ENCODE measurements around the gene PDZD2.

The PDZD2 gene

DNA sequence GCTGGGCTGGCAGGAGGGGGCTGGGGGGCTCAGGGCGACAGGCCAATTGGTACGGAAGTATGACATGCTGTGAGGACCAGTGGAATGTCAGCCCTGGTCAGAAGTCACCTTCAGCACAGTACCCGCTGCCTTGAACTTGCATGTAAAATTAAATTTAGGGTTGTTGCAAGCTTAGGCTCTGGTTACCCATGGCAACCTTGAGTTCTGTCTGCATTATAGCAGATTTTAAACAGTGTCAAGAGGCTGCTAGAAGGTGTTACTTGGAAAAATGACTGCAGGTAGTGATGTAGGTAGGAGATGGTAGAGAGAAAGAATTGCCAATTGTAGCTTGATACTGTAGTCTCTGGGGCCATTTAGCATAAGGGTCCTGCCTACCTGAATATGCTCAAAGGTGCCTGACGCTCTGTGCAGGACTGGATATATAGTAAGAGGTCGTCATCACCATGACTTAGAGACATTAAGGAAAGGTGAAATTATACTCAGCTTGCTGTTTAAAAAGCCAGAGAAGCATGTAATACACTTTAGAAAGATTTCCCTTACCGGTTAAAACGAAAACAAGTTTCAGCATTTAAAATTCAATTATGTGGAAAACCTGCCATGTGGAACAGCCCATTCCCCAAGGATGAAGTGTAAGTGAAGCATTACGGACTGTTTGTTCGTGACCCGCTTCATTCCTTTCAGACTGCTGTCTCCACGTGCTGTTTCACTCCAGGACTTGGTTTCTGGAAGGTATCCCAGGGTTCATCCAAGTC lies 169.0 kb downstream of the PDZD2 start:
- no peak for DNase-seq (ENCODE audit: low read depth)
- TF ChIP-seq, protein P1, sequence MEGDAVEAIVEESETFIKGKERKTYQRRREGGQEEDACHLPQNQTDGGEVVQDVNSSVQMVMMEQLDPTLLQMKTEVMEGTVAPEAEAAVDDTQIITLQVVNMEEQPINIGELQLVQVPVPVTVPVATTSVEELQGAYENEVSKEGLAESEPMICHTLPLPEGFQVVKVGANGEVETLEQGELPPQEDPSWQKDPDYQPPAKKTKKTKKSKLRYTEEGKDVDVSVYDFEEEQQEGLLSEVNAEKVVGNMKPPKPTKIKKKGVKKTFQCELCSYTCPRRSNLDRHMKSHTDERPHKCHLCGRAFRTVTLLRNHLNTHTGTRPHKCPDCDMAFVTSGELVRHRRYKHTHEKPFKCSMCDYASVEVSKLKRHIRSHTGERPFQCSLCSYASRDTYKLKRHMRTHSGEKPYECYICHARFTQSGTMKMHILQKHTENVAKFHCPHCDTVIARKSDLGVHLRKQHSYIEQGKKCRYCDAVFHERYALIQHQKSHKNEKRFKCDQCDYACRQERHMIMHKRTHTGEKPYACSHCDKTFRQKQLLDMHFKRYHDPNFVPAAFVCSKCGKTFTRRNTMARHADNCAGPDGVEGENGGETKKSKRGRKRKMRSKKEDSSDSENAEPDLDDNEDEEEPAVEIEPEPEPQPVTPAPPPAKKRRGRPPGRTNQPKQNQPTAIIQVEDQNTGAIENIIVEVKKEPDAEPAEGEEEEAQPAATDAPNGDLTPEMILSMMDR (IDR thresholded peaks at IDR 0.05; ENCODE audit: insufficient read depth, low read depth, low read length, missing control alignments), result no peak

DNA sequence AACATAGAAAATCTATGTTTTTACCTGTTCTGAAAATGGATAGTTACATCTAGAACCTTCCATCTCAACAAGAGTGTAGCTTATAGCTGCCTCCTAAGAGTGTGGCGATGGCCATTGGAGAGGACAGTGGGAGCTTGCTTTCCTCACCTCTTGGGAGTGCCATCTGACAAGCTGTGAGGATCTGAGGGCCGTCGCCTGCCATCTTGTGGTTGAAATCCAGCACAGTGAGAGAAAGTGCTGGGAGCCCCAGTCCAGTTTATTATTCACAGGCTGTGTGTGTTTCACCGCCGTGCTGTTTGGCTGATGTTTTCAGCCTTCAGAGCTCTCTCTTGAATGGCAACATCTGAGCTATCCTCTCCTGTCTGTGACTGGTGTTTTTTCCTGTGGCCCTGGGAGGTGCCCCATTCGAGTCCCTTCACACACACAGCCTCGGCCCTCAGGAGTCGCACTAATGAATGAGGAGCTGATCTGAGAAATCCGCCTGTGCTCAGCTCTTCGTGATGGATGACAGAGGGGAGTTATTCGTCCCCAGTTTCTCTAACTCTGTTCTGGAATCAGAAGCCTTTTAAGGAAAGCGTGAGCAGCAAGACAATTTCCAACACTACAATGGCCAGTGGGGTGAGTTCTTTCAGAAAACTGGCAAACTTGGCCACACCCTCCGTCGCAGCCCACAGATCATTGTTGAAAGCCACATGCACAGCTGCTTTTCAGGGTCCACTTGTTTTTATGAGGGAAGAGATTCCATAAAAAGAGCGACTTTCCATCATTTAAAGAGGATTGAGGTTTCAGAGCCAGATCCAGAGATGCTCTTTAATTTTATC lies 170.3 kb downstream of the PDZD2 start:
- TF ChIP-seq, protein P1 (IDR thresholded peaks at IDR 0.05; ENCODE audit: insufficient read depth, low read depth, low read length, missing control alignments), result peak; percentile 81
- DNase-seq (ENCODE audit: low read depth), result peak; percentile 81
- H3K4me3 ChIP-seq (ENCODE audit: low read length), result no peak overlapping the region

More for the DNA sequence above, 169.0 kb downstream of the PDZD2 start:
- H3K4me3 ChIP-seq (ENCODE audit: low read length), result no peak overlapping the region

DNA sequence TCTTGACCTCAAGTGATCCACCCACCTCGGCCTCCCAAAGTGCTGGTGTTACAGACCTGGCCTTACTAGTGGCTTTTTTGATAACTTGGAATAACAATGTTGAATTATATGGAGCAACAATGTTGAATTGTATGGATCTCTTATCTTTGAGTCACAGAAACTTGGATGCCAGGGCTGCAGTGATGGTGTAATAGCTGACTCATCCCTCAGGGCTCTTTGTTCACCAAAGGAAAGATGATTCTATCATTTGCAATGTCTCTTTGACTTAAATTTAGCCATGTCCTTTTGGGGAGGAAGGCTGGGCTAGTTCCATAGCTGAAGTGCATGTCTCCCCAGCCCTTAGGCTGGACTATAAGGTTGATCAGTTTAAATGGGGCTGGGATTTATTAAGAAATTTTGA lies 172.3 kb downstream of the PDZD2 start:
- no peak overlapping the region for H3K4me3 ChIP-seq (ENCODE audit: low read length)
- TF ChIP-seq, protein P1 (IDR thresholded peaks at IDR 0.05; ENCODE audit: insufficient read depth, low read depth, low read length, missing control alignments), result no peak
- peak; percentile 94 for DNase-seq (ENCODE audit: low read depth)

DNA sequence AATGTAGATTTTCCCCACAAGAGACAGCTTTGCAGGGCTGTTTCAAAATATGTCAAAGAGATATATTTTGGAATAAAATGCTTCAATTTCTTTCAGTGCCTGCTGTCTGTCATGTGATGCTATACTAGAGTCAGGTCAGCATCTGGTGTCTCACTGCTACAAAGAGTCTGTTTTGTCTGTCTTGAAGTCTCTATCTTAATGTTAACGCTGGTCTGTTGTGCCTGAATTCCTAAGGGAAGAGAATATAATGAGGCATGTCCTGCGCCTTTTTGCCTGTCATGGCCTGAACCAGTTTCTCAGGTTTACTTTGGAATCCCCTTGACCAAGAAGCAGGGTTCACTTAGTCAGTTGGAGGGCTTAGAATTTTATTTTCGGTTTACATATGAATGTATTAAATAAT lies 176.4 kb downstream of the PDZD2 start:
- peak; percentile 55 for DNase-seq (ENCODE audit: low read depth)
- no peak overlapping the region for H3K4me3 ChIP-seq (ENCODE audit: low read length)
- TF ChIP-seq, protein P1 (IDR thresholded peaks at IDR 0.05; ENCODE audit: insufficient read depth, low read depth, low read length, missing control alignments), result no peak

DNA sequence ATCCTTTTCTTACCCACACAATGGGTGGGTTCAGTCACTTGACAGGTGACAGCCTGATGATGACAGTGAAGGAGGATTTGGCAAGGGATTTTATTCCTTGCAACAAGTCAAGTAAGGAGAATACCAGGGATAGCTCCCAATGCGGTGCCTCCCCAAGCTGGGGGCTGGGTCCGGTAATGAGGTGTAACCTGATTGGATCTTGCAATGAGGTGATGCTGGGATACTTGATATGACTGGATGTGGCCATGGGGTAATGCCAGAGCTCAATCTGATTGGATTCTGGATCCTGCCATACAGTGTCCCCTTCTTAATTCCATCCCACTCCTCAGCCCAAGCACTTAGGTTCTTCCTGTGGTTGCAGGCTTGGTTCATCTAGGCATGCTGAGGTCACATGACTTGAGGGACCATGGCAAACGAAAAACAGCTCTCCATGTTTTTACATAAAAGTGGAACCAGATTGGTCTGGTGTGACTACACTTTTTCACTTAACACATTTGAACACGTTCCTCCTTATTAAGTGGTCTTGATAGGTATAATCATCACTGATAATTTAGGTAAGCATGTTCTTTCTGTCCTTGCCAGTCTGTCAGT lies 181.1 kb downstream of the PDZD2 start:
- DNase-seq (ENCODE audit: low read depth), result no peak
- no peak overlapping the region for H3K4me3 ChIP-seq (ENCODE audit: low read length)
- TF ChIP-seq, protein P1 (IDR thresholded peaks at IDR 0.05; ENCODE audit: insufficient read depth, low read depth, low read length, missing control alignments), result no peak

DNA sequence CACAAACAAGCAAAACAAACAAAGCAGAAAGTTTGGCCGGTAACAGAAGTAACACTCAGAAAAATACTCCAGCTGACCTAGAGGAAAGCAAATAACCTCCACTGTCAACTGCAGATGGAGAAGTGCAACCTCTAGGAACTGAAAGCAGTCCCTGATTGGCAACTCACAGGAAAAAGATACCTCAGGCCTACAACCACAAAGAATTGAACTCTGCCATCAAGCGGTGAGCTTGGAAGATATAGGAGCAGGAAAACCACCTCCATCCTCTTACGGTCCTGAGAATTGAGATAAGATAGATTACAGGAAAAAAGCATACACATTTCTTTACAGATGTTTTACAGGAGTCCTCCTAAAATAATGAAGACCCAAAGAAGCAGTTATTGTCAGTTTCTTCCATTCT lies 184.5 kb downstream of the PDZD2 start:
- TF ChIP-seq, protein P1 (IDR thresholded peaks at IDR 0.05; ENCODE audit: insufficient read depth, low read depth, low read length, missing control alignments), result no peak
- H3K4me3 ChIP-seq (ENCODE audit: low read length), result no peak overlapping the region
- DNase-seq (ENCODE audit: low read depth), result no peak

Measured in epithelial cell of esophagus (primary cell).